Measurements from ENCODE around the gene OTUB1. TPM values are rescaled to one million over a fixed set of nuclear protein-coding genes. Genes with fewer than 3 reads are reported as not detected.

Gene OTUB1
- total and polyA plus RNA-seq, 2 of the 13 experiments (the other 11 are each of a cell fraction or from before 2014, with no cell fraction given) = 58.8 to 130 TPM

DNA sequence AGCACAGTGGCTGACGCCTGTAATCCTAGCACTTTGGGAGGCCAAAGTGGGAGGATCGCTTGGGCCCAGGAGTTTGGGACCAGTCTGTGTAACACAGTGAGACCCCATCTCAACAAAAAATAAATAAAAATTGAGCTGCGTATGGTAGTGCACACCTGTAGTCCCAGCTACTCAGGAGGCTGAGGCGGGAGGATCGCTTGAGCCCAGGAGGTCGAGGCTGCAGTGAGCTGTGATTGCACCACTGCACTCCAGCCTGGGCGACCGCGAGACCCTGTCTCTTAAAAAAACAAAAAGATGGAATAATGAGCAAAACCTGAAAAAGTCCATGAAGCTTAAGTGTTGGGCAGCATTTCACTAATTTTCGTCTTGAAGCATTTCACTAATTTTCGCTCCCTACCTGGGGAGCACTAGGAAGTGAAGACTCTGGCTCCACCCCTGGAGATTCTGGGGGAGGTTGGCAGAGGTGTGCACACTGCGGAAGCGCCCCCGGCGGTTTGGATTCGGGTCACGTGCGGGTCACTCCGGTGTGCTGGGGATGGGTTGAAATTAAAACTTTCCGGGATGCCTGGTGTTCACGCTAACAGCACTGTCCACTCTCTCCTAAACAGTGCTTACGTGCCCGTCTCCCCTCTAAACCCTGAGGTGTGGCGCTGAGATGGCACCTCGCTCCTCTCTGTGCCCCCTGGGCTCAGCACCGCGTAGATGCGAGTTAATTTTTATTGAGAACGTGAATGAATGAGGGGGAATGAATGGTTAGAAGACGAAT, 48.3 kb upstream of the OTUB1 start (continued):
- TF ChIP-seq HNRNPH1 (optimal IDR thresholded peaks at IDR 0.05; ENCODE audit: low read depth, low read length) (no peak), ATF7-NPFF (CRISPR knock-in tag; IDR thresholded peaks at IDR 0.05; ENCODE audit: low read depth) (no peak), CENPBD1 (CRISPR knock-in tag; IDR thresholded peaks at IDR 0.05; ENCODE audit: borderline replicate concordance, low read depth) (no peak), NFKBIZ (CRISPR knock-in tag; IDR thresholded peaks at IDR 0.05) (no peak), JUN (CRISPR knock-in tag; IDR thresholded peaks at IDR 0.05) (no peak), ZNF672 (CRISPR knock-in tag; IDR thresholded peaks at IDR 0.05) (no peak), ZSCAN20 (CRISPR knock-in tag; IDR thresholded peaks at IDR 0.05; ENCODE audit: borderline replicate concordance) (no peak; the same call in 1 of the 2 replicates), ZNF503 (CRISPR knock-in tag; IDR thresholded peaks at IDR 0.05) (peak; percentile 64; the same call in 1 of the 2 replicates), ZNF782 (CRISPR knock-in tag; IDR thresholded peaks at IDR 0.05; ENCODE audit: borderline replicate concordance) (no peak), HDAC2 (CRISPR knock-in tag; IDR thresholded peaks at IDR 0.05) (no peak), ZUFSP (CRISPR knock-in tag; IDR thresholded peaks at IDR 0.05; ENCODE audit: borderline replicate concordance) (no peak), SMAD9 (CRISPR knock-in tag; IDR thresholded peaks at IDR 0.05) (0 out of 2 replicates have a peak, but pooled peaks have one; percentile 54), ZNF749 (CRISPR knock-in tag; IDR thresholded peaks at IDR 0.05; ENCODE audit: borderline replicate concordance) (peak; percentile 76), FOXC1 (CRISPR knock-in tag; IDR thresholded peaks at IDR 0.05; ENCODE audit: borderline replicate concordance) (peak; percentile 55; the same call in 1 of the 2 replicates), SNAPC2 (CRISPR knock-in tag; IDR thresholded peaks at IDR 0.05) (no peak), IKZF4 (CRISPR knock-in tag; IDR thresholded peaks at IDR 0.05; ENCODE audit: borderline replicate concordance, low read depth, not compliant biosample characterization) (peak; percentile 14), BHLHE40 (IDR thresholded peaks at IDR 0.05; ENCODE audit: low read length) (peak; percentile 63), KLF6 (CRISPR knock-in tag; IDR thresholded peaks at IDR 0.05) (0 out of 2 replicates have a peak, but pooled peaks have one; percentile 8)
- TF ChIP-seq, protein P1, sequence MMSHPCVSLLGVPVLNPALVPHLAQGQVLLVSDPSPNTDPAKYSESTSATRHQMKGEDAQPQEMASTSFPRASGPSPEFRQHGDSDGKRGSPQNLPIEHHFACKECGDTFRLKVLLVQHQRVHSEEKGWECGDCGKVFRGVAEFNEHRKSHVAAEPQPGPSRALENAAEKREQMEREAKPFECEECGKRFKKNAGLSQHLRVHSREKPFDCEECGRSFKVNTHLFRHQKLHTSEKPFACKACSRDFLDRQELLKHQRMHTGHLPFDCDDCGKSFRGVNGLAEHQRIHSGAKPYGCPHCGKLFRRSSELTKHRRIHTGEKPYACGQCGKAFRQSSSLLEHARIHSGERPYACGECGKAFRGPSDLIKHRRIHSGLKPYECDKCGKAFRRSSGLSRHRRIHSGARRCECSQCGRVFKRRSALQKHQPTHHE (CRISPR knock-in tag; IDR thresholded peaks at IDR 0.05; ENCODE audit: borderline replicate concordance) = no peak
- TF ChIP-seq, protein P2, sequence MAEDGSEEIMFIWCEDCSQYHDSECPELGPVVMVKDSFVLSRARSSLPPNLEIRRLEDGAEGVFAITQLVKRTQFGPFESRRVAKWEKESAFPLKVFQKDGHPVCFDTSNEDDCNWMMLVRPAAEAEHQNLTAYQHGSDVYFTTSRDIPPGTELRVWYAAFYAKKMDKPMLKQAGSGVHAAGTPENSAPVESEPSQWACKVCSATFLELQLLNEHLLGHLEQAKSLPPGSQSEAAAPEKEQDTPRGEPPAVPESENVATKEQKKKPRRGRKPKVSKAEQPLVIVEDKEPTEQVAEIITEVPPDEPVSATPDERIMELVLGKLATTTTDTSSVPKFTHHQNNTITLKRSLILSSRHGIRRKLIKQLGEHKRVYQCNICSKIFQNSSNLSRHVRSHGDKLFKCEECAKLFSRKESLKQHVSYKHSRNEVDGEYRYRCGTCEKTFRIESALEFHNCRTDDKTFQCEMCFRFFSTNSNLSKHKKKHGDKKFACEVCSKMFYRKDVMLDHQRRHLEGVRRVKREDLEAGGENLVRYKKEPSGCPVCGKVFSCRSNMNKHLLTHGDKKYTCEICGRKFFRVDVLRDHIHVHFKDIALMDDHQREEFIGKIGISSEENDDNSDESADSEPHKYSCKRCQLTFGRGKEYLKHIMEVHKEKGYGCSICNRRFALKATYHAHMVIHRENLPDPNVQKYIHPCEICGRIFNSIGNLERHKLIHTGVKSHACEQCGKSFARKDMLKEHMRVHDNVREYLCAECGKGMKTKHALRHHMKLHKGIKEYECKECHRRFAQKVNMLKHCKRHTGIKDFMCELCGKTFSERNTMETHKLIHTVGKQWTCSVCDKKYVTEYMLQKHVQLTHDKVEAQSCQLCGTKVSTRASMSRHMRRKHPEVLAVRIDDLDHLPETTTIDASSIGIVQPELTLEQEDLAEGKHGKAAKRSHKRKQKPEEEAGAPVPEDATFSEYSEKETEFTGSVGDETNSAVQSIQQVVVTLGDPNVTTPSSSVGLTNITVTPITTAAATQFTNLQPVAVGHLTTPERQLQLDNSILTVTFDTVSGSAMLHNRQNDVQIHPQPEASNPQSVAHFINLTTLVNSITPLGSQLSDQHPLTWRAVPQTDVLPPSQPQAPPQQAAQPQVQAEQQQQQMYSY (CRISPR knock-in tag; IDR thresholded peaks at IDR 0.05) = no peak
